C4-2B (cell line): ENCODE results near the gene GALK2.

Experiments
- H3K27ac ChIP-seq: fragments of 450-650 bp; 2 replicates; pipeline ENCODE4 v1.5.1; 2017
- ZFX ChIP-seq: fragments of 450-650 bp; IDR thresholded peaks from 2 replicates; pipeline ENCODE4 v1.6.1; 2017
- TF ChIP-seq, protein P1 (sequence below): fragments of 450-650 bp; conservative IDR thresholded peaks from 2 replicates; pipeline ENCODE4 v1.5.1; 2017; ENCODE audit warnings: mild to moderate bottlenecking

GALK2 gene

DNA sequence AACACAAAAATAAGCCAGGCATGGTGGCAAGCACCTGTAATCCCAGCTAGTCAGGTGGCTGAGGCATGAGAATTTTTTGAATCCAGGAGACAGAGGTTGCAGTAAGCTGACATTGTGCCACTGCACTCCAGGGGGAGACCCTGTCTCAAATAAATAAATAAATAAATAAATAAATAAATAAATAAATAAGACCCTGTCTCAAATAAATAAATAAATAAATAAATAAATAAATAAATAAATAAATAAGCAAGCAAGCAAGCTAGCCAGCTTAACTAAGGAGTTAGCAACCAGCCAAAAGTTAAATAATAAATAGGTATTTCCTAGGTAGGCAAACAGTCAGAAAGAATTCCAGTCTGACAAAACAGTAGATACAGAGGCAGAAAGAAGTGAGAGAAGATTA lies 123.9 kb downstream of the GALK2 start:
- TF ChIP-seq ZFX: no peak
- TF ChIP-seq, protein P1, sequence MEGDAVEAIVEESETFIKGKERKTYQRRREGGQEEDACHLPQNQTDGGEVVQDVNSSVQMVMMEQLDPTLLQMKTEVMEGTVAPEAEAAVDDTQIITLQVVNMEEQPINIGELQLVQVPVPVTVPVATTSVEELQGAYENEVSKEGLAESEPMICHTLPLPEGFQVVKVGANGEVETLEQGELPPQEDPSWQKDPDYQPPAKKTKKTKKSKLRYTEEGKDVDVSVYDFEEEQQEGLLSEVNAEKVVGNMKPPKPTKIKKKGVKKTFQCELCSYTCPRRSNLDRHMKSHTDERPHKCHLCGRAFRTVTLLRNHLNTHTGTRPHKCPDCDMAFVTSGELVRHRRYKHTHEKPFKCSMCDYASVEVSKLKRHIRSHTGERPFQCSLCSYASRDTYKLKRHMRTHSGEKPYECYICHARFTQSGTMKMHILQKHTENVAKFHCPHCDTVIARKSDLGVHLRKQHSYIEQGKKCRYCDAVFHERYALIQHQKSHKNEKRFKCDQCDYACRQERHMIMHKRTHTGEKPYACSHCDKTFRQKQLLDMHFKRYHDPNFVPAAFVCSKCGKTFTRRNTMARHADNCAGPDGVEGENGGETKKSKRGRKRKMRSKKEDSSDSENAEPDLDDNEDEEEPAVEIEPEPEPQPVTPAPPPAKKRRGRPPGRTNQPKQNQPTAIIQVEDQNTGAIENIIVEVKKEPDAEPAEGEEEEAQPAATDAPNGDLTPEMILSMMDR: no peak

DNA sequence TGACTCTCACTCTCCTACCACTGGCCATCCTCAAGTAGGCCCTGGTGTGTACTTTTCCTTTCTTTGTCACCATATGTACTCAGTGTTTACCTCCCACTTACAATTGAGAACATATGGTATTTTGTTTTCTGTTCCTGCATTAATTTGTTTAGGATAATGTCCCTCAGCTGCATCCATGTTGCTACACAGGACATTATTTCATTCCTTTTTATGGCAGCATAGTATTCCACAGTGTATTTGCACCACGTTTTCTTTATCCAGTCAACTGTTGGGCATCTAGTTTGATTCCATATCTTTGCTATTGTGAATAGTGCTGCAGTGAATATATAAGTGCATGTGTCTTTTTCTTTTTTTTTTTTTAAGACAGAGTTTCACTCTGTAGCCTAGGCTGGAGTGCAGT lies 126.2 kb downstream of the GALK2 start:
- TF ChIP-seq ZFX: no peak
- TF ChIP-seq, protein P1: no peak
- H3K27ac ChIP-seq: no peak overlapping the region

More for the DNA sequence above, 123.9 kb downstream of the GALK2 start:
- H3K27ac ChIP-seq: no peak overlapping the region

DNA sequence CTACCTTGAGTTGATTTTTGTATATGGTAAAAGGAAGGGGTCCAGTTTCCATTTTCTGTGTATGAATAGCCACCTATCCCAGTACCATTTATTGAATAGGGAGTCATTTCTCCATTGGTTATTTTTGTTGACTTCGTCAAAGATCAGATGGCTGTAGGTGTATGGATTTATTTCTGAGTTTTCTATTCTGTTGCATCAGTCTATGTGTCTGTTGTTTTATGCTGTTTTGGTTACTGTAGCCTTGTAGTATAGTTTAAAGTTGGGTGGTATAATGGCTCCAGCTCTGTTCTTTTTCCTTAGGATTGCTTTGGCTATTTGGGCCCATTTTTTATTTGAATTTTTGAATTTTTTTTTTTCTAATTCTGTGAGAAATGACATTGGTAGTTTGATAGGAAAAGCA lies 127.5 kb downstream of the GALK2 start:
- no peak overlapping the region for H3K27ac ChIP-seq
- TF ChIP-seq, protein P1: no peak
- no peak for TF ChIP-seq ZFX

DNA sequence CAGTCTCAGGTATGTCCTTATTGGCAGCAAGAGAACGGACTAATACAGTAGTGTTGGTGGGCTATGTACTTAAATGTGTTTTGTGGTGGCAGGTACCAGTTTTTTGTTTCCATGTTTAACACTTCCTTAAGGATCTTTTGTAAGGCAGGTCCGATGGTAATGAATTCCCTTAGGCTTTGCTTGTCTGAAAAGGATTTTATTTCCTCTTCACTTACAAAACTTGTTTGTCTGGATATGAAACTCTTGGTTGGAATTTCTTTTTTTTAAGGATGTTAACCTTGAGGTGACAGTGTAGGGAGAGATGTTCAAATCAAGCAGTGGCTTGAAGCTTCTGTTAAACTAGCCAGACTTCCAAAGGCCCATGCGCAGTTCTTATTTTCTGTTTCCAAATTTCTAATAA lies 130.8 kb downstream of the GALK2 start:
- no peak for TF ChIP-seq ZFX
- TF ChIP-seq, protein P1: no peak
- no peak overlapping the region for H3K27ac ChIP-seq

DNA sequence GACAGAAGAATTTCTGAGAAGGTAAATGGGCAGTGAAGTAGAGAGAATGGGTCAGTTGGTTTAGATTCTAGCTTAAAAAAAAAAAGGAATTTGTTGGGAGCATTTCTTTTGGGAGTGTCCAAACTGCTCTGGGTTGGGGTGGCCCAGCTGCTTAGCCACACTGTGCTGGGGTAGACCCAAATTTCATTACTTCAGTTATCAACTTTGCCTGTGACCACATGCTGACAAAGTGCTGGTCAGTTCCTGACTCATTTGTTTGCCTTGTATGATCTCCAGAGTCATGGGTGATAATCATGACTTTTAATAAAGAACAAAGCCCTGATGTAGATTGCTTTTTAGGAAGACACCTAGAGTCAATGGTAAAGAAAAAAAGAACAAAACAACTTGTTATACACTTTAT lies 131.5 kb downstream of the GALK2 start:
- TF ChIP-seq ZFX: no peak
- no peak overlapping the region for H3K27ac ChIP-seq

DNA sequence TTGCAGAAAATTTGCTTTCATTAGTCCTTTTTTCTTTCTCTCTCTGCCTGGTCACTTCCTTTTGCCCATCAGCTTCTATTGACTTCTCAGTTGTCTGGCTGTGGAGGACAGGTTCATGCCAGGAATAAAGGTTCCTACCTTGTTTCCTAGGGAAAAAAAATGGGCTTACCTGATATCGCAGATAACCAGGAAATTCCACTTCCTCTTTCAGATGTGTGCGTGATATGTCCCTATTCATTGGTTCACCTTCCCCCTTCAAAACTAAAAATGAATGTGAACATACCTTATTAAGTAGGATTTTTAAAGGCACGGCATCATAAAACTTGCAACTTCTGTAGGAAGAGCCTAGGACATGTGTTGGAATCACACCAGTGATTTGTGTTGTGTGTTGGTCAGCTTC lies 133.0 kb downstream of the GALK2 start:
- TF ChIP-seq, protein P1: no peak
- TF ChIP-seq ZFX: no peak
- no peak overlapping the region for H3K27ac ChIP-seq

DNA sequence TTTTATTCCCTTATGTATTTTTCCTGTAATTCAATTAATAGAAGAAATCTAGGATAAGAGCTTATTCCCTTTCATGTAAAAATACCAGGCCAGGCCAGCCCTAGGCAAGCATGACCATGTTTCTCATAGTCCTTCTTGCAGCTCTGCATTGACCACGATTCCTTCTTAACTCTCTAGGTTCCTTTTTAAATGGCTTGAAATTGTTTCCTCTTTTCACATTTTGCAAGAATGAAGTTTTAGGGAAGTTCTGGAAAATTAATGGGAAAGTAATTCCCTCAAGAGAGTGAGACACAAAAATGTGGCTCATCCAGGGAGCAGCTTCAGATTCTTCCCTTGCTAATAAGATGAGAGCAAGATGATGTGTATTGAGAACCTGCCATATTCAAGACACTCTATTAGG lies 136.5 kb downstream of the GALK2 start:
- TF ChIP-seq ZFX: no peak
- TF ChIP-seq, protein P1: no peak
- no peak overlapping the region for H3K27ac ChIP-seq

DNA sequence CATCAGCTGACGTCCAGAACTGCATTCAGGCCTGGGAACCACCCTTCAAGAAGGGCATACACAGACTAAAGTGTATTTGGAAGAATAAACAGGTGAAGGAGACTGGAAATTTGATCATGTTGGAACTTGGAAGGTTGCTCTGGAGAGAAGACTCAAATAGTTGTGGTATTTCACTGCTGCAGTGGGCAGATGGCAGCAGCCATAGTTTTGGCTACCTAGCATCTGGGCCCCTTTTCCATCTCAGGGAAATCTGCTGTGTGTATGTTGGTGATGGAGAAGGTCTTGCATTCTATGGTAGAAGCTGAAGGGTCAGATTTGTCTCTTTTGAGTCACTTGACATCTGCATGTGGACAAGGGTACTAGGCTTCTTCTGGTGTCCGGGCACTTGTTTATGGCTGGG lies 138.6 kb downstream of the GALK2 start:
- no peak for TF ChIP-seq ZFX
- TF ChIP-seq, protein P1: no peak
- no peak overlapping the region for H3K27ac ChIP-seq
